ENCODE results near the gene DOCK10.

Gene DOCK10

DNA sequence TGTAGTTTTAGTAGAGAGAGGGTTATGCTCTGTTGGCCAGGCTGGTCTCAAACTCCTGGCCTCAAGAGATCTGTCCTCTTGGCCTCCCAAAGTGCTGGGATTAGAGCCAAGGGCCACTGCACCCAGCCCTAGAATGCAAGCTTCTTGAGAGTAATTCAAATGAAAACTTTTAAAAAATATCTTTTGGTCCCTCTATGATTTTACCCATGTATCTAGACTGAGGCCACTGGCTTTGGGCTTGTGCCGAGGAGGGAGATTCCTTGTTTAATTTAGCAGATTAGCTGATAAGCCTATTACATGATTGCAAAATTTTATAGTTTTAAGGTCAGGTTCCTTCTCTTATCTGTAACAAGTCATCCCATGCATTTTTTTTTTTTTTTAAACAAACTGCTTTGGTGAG lies 266.6 kb downstream of the DOCK10 start:
- DNase-seq (ENCODE audit: low spot score): no peak

- DNase-seq (ENCODE audit: low spot score): no peak
These were observed 267.5 kb downstream of the DOCK10 start for GRCh38 chr2:224774735-224775134.

GRCh38 chr2:224772494-224772893 lies 269.8 kb downstream of the DOCK10 start:
- no peak for DNase-seq (ENCODE audit: low spot score)

DNA sequence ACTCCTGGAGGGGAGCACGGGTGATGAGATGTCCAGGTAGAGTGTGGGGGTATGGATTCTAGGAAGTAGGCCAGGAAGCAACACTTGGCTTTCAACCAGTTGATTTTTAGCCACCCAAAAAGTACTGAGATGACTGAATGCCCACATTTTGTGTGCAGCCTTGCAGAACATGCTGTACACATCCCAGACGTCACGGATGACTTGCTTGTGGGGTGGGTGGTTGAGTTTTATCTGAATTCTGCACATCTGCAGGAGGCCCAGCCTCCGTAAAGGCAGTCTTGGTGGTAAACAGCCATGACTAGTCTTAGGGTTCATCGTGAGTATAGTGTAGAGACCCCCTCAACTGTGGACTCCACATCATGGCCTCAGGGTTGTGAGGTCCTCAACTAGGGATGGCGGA lies 272.8 kb downstream of the DOCK10 start:
- no peak for DNase-seq (ENCODE audit: low spot score)

DNA sequence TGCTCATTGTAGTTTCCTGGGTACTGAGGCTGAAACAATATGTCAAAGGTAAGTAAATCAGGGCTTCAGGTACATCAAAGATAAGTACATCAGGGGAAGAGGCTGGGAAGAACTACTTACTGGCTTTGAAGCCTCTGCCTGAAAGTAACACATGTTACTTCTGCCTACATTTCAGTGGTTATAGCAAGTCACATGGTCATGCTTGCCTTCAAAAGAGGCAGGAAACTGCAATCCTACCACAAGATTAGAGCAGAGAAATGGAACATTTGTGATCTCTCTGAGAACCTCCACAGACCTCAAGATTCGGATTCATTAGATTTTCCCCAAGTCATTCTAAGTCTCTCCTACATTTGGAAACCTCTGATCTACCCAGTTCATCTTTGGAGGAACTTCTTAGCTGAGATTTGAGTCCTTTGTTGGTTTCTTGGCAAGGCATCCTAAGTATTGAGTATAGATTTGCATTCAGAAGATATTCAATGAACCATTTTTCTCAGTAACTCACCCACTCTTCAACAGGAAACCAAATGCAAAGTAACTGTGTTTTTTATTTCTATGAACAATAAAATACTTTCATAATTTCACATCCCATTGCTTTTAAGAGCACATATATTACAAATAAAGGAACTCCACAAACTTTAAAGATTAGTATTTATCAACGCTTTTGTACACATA lies 277.6 kb downstream of the DOCK10 start:
- no peak for DNase-seq (ENCODE audit: low spot score)

- no peak for DNase-seq (ENCODE audit: low spot score)
These were observed 284.2 kb downstream of the DOCK10 start for GRCh38 chr2:224757934-224758548.

- no peak for DNase-seq (ENCODE audit: low spot score)
These were observed 288.3 kb downstream of the DOCK10 start for GRCh38 chr2:224753743-224754540.

GRCh38 chr2:224751996-224752698 lies 290.1 kb downstream of the DOCK10 start:
- no peak for DNase-seq (ENCODE audit: low spot score)

- DNase-seq (ENCODE audit: low spot score): no peak
These were observed 293.1 kb downstream of the DOCK10 start for GRCh38 chr2:224749136-224749535.

- DNase-seq (ENCODE audit: low spot score): no peak
These were observed 294.5 kb downstream of the DOCK10 start for GRCh38 chr2:224747765-224748164.

DNA sequence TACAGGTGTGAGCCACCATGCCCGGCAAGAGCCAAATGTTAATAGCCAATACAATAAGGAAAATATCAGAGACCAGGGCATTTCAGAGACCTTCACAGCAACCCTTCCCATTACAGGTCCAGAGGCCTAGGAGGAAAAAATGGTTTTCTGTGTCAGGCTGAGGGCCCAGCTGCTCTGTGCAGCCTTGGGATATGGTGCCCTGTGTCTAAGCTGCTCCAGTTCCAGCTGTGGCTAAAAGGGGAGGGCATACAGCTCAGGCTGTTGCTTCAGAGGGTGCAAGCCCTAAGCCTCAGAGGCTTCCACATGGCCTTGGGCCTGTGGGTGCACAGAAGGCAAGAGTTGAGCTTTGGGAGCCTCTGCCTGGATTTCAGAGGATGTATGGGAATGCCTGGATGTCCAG lies 306.0 kb downstream of the DOCK10 start:
- no peak for DNase-seq (ENCODE audit: low spot score)

DNA sequence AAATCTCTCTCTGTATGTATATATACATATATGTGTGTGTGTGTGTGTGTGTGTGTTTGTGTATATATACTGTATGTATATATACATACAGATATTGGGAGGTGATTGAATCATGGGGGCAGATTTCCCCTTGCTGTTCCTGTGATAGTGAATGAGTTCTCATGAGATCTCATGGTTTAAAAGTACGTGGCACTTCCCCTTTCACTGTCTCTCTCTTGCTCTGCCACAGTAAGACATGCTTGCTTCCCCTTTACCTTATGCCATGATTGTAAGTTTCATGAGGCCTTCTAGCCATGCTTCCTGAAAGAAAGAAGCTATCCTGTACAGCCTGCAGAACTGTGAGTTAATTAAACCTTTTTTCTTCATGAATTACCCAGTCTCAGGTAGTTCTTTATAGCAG lies 307.3 kb downstream of the DOCK10 start:
- no peak for DNase-seq (ENCODE audit: low spot score)

DNA sequence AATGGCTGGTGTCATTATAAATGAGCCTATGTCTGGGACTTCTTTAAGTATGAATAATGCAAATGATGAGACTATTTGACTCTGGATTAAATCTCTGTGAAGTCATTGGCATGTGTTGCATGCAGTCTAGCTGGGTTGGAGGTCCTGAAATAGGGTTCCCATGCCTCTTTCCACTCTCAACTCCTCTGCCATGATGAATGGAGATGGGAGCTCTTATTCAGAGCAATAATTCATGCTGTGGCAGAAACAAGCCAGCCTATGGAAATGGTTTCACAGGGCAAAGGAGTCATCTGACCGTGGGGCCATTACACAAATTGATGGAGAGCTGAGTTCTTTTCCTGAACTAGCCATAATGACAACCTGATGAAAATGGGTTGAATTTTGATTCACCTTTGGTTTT lies 310.6 kb downstream of the DOCK10 start:
- DNase-seq (ENCODE audit: low spot score): no peak

DNA sequence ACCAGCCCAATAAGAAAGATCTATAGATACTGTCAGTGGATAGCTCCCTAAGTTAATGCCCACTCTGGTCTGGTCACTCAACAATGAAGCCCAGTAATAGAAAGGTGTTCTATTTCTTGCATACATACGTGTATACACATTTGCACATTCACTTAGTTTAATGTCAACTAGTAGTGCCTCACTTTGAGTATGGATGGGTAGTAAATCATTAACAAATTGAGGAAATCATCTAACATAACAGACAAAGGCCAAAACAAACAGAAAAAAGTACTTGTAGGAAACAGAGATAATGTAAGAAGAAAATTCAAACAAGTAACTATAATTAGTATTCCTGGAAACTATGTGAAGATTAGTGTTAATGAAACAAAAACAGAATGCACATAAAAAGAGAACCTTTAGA lies 312.8 kb downstream of the DOCK10 start:
- DNase-seq (ENCODE audit: low spot score): no peak

- no peak for DNase-seq (ENCODE audit: low spot score)
These were observed 317.9 kb downstream of the DOCK10 start for GRCh38 chr2:224724331-224724730.

GRCh38 chr2:224723586-224724217 lies 318.6 kb downstream of the DOCK10 start:
- peak; percentile 8 for DNase-seq (ENCODE audit: low spot score)

DNA sequence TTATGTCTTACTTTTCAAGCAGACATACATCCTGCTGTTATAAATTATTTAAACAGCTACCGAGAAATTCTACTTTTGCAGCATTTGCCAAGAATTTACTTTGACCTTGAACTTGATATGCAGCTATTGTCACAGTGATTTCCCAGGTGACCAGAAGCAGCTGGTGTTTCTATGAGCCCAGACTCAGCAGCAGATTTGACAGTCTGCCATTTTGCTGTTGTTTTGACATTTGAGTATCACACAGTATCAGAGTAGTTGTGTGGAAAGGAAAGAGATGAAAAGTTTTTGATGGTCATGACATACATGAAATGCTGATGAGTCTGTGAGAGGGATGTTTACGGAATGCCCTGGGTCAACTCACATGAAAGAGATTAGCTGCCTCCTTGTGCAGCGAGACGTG lies 319.5 kb downstream of the DOCK10 start:
- no peak for DNase-seq (ENCODE audit: low spot score)

GRCh38 chr2:224722250-224722649 lies 320.0 kb downstream of the DOCK10 start:
- peak; percentile 13 for DNase-seq (ENCODE audit: low spot score)

- DNase-seq (ENCODE audit: low spot score): no peak
These were observed 325.3 kb downstream of the DOCK10 start for GRCh38 chr2:224716921-224717320.

- no peak for DNase-seq (ENCODE audit: low spot score)
These were observed 326.1 kb downstream of the DOCK10 start, which contains the start of gene CCDC195 for GRCh38 chr2:224716201-224716600. CCDC195 (minus strand) TSS chr2:224716365; CDS start chr2:224716365, 0 bp downstream.
